Heart right ventricle (tissue), 16 donors: ENCODE measurements around the gene DNAI2. TPM values are rescaled to one million over a fixed set of nuclear protein-coding genes. Genes with fewer than 3 reads are reported as not detected.

Source experiments
- ATAC-seq, 8 donors: fragments of 200-7000 bp; cut with Tn5 transposase; one replicate each; pipeline ENCODE4 v1.9.1; 2020; ENCODE audit warnings: mild to moderate bottlenecking in 8 of 8, moderate library complexity in 8 of 8, moderate number of reproducible peaks in 1 of 8
- DNase-seq, 2 donors: peaks; one replicate each; pipeline ENCODE4 v3.0.0-alpha.2; 2020
- H3K27ac ChIP-seq, 10 donors: fragments of 200-600 bp; sonication (generic) in 2 of 10; one replicate each; pipeline versions ENCODE4 v1.5.0 to v1.8.0; 2020 to 2022; ENCODE audit warnings: mild to moderate bottlenecking in 3 of 10
- H3K27me3 ChIP-seq, 7 donors: fragments of 200-600 bp; one replicate each; pipeline ENCODE4 v1.8.0; 2021 to 2022; ENCODE audit warnings: mild to moderate bottlenecking in 2 of 7
- H3K36me3 ChIP-seq, 9 donors: fragments of 200-600 bp; sonication (generic) in 1 of 9; one replicate each; pipeline versions ENCODE4 v1.5.0 to v1.8.0; 2020 to 2022; ENCODE audit warnings: mild to moderate bottlenecking in 2 of 9
- H3K4me1 ChIP-seq, 9 donors: fragments of 200-600 bp; sonication (generic) in 1 of 9; one replicate each; pipeline versions ENCODE4 v1.5.0 to v1.8.0; 2020 to 2022; ENCODE audit warnings: mild to moderate bottlenecking in 4 of 9
- H3K4me3 ChIP-seq, 10 donors: fragments of 200-600 bp; sonication (generic) in 2 of 10; one replicate each; pipeline versions ENCODE4 v1.5.0 to v1.8.0; 2020 to 2022; ENCODE audit warnings: mild to moderate bottlenecking in 7 of 10, moderate library complexity in 2 of 10
- H3K9me3 ChIP-seq, 11 donors: fragments of 200-600 bp in 10 of 11; sonication (generic) in 2 of 11; one replicate each; pipeline versions ENCODE4 v1.5.0 to v1.8.0; 2013 to 2022; ENCODE audit warnings: mild to moderate bottlenecking in 2 of 11, control low read depth in 1 of 11, moderate library complexity in 1 of 11
- CTCF ChIP-seq, 9 donors: fragments of 200-600 bp; sonication (generic) in 2 of 9; IDR thresholded peaks; one replicate each; pipeline versions ENCODE4 v1.5.0 to v1.8.0; 2021 to 2022; ENCODE audit warnings: antibody characterized with exemption in 9 of 9, mild to moderate bottlenecking in 5 of 9, moderate library complexity in 1 of 9
- WGBS, 2 donors: extraction: QIAGEN DNeasy Blood & Tissue Kit; methylation state at CpG; one replicate each; pipeline ENCODE4 v1.1.7; 2013; ENCODE audit warnings: inconsistent platforms in 1 of 2; 5-methylcytosine and 5-hydroxymethylcytosine counted together
- intact Hi-C, 10 donors: fragments of 100-400 bp; cut with DNase I; formaldehyde crosslinking; loops; one replicate each; pipeline versions ENCODE4 v1.11.1 to v1.14.2; 2022
- polyA plus RNA-seq, 2 donors: library from polyadenylated mRNA; stranded (reverse); fragments of 200-250 nt; gene quantifications; one replicate each; pipeline ENCODE4 v1.2.3, GENCODE V29; 2013
- total RNA-seq, 10 donors: library from RNA; stranded (reverse); fragmentation: NEBNext Ultra II Directional in 3 of 10; extraction: Animal tissue kit (Norgen Biotek cat#: 25700) in 3 of 10; gene quantifications; one replicate each; pipeline versions ENCODE4 v1.2.1 to v1.2.4, GENCODE V29; 2021 to 2023
- donor health status: Arrhythmogenic right ventricular cardiomyopathy.
- donor health status: ischemic (EF 13 %, LVEDD 7.1; RV severe dilation, severe dysfunction).
- donor health status: healthy with polysubstance abuse.
- donor health status: DM: no; HTN: yes; CAD: no.
- donor health status: DM: no; HTN: no; CAD: no.
- donor health status: ischemic (EF 25% LVEDD 6.9; RV normal size, moderate dysfunction).
- donor health status: ischemic (EF 25% LVEDD 5.7; RV mildly dilated, moderate dysfunction).
- donor health status: healthy.
- donor health status: DM: yes; HTN: yes; CAD: no.
- donor health status: Ischemic cardiomyopathy.
- donor health status: ischemic (EF 35%, LVEDD 5.7; RV mildly dilated, moderate dysfunction).
- donor health status: nonischemic (EF 11% LVEDD 7.7; RV severe dilation, severe dysfunction).
- donor health status: DM: yes; HTN: yes; CAD: no.
- donor health status: PGD.
- donor health status: ischemic (EF 29% LVEDD 5.4; RV normal size, mild dysfunction).
- donor health status: nonischemic (EF 23%, LVEDD 6.1; RV moderate dilation, normal function).

The DNAI2 gene
- total and polyA plus RNA-seq, 12 donors, result 0.16 TPM; not detected in 11

GRCh38 chr17:74362810-74363498 lies 88.9 kb downstream of the DNAI2 start:
- no peak for ATAC-seq
- Histone ChIP-seq H3K27ac (no peak overlapping the region), H3K4me1 (peaks cover 0 to 12% (median 1%) of the 10 kb centered on the region in 9 donors), H3K36me3 (no peaks in the 10 kb centered on the region), H3K4me3 (no peak overlapping the region), H3K9me3 (no peaks in the 10 kb centered on the region), H3K27me3 (peaks cover 1 to 55% (median 46%) of the 10 kb centered on the region in 7 donors)
- intact Hi-C loops, result loop anchor here in 7 of 10 donors (2.0 to 5.0 kb wide), 5 partner anchors 60 to 161 kb away; partner anchors contain the start of genes TTYH2 (in 4 of the 7) and RPL38 (in 1 of the 7)
- 54 to 59% methylated on average over 14 of the region's 14 CpGs for WGBS, 2 donors
- DNase-seq, result no peak
- no peak for TF ChIP-seq CTCF (IDR thresholded peaks at IDR 0.05)

Other genes with a start within 250 kb of the DNAI2 start
- 100 to 1,000 TPM; 661 to 847 (median 735) TPM for gene RPL38, start 70.6 kb upstream of the DNAI2 start, total RNA-seq
- 1,000 to 10,000 TPM; 1,527 to 2,186 TPM for gene RPL38, start 70.6 kb upstream of the DNAI2 start, polyA plus RNA-seq
- 10 to 100 TPM; 20.9 to 36.3 (median 26.1) TPM for gene TTYH2, start 60.7 kb upstream of the DNAI2 start, total RNA-seq
- 10 to 100 TPM in 1 of 2 donors, 1 to 10 TPM in 1; 8.6 to 20.6 TPM for gene TTYH2, start 60.7 kb upstream of the DNAI2 start, polyA plus RNA-seq
- gene KIF19, start 52.0 kb downstream of the DNAI2 start, total RNA-seq, result 1 to 10 TPM in 2 of 10 donors, under 1 TPM in 8; 0.07 to 1.5 (median 0.26) TPM
- gene KIF19, start 52.0 kb downstream of the DNAI2 start, polyA plus RNA-seq, result under 1 TPM; 0.29 to 0.41 TPM
- not detected for gene BTBD17, start 87.6 kb downstream of the DNAI2 start, total RNA-seq
- not detected for gene BTBD17, start 87.6 kb downstream of the DNAI2 start, polyA plus RNA-seq
- gene GPR142, start 93.3 kb downstream of the DNAI2 start, total RNA-seq, result under 1 TPM in 1 of 10 donors, not detected in 9; 0.70 TPM
- not detected for gene GPR142, start 93.3 kb downstream of the DNAI2 start, polyA plus RNA-seq
- 10 to 100 TPM; 28.0 to 41.0 (median 32.5) TPM for gene GPRC5C, start 157.9 kb downstream of the DNAI2 start, total RNA-seq
- gene GPRC5C, start 157.9 kb downstream of the DNAI2 start, polyA plus RNA-seq, result 10 to 100 TPM; 29.5 to 38.2 TPM
- 10 to 100 TPM in 1 of 10 donors, 1 to 10 TPM in 4, under 1 TPM in 5; 0.38 to 13.1 (median 1.4) TPM for gene CD300A, start 192.4 kb downstream of the DNAI2 start, total RNA-seq
- gene CD300A, start 192.4 kb downstream of the DNAI2 start, polyA plus RNA-seq, result 1 to 10 TPM in 1 of 2 donors, under 1 TPM in 1; 0.95 to 1.9 TPM